ENCODE data around the gene CAMTA2. TPM values are rescaled to one million over a fixed set of nuclear protein-coding genes. Genes with fewer than 3 reads are reported as not detected.

CAMTA2 gene
- total and polyA plus RNA-seq, 9 of the 15 experiments (the other 6 are each of a cell fraction or from before 2014, with no cell fraction given): 0.24 to 25.1 (median 6.3) TPM

DNA sequence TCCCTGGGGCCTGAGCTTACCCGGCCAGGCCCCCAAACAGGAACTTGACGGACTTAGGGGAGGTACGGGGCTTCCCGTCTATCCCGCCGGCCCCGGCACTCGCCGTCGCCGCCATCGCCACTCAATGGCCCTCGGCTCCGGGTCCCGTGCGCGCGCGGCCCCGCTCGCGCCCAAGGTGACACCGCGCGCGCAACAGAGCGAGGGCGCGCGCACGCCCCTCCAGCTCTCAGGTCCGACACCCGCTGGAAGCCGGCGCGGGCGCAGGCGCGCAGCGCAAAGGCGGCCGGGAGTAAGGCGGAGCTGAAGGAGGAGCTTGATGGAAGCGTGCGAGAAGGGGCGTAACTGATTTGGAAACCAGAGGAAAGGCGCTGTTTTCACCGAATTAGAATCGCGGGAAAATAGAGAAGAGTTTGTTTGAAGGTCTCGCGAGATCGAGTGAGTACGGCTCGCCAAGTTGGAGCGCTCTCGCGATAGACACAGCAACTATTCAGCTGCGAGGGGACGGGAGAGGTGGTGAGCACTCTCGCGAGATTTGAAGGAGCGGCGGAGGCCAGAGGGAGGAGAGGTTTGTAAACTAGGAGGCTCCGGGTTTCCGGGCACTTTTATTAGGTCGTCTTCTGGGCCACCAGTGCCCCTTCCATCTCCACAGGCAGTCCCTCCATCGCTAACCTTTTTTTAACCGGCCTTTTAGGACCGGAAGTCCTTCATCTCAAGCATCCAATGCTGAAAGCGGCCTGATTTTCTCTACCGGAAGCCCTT is 47.5 kb downstream of the CAMTA2 start, which contains the start of the genes RNF167 and SLC25A11 (continued):
- TF ChIP-seq ETV6 (IDR thresholded peaks at IDR 0.05; ENCODE audit: borderline replicate concordance in 1 of 2, low read depth in 2 of 2, low read length in 1 of 2) (no peak), ETV6 (CRISPR knock-in tag; IDR thresholded peaks at IDR 0.05; ENCODE audit: borderline replicate concordance) (no peak), TARDBP (IDR thresholded peaks at IDR 0.05) (0 out of 2 replicates have a peak, but pooled peaks have one; percentile 19), TCFL5 (CRISPR knock-in tag; conservative IDR thresholded peaks at IDR 0.05) (no peak), BDP1 (IDR thresholded peaks at IDR 0.05; ENCODE audit: insufficient read depth, insufficient read length) (no peak), CCNT2 (IDR thresholded peaks at IDR 0.05; ENCODE audit: borderline replicate concordance, extremely low read depth, insufficient read length, low read depth, low read length) (peak; percentile 71), ZNF165 (CRISPR knock-in tag; IDR thresholded peaks at IDR 0.05; ENCODE audit: borderline replicate concordance) (no peak), STAT5A (IDR thresholded peaks at IDR 0.05; ENCODE audit: borderline replicate concordance, low read length) (no peak), PHF20 (IDR thresholded peaks at IDR 0.05; ENCODE audit: partially characterized antibody) (peak; percentile 40), ZNF143 (CRISPR knock-in tag; IDR thresholded peaks at IDR 0.05) (peak; percentile 65; the same call in 1 of the 2 replicates), GABPB1 (CRISPR knock-in tag; IDR thresholded peaks at IDR 0.05) (no peak; the same call in 1 of the 2 replicates), ZNF444 (CRISPR knock-in tag; IDR thresholded peaks at IDR 0.05) (no peak), ZNF57 (CRISPR knock-in tag; IDR thresholded peaks at IDR 0.05) (no peak), NONO (IDR thresholded peaks at IDR 0.05; ENCODE audit: low read depth in 2 of 2, low read length in 1 of 2) (peak in 1 of 2 experiments; percentile 51; a peak in 1 of 4 replicates), ARHGAP35 (IDR thresholded peaks at IDR 0.05; ENCODE audit: partially characterized antibody) (peak; percentile 98), MYC (IDR thresholded peaks at IDR 0.05; ENCODE audit: low read depth, low read length) (peak; percentile 75), MYC (CRISPR knock-in tag; IDR thresholded peaks at IDR 0.05; ENCODE audit: borderline replicate concordance, low read depth) (no peak)
- TF ChIP-seq, protein P1, sequence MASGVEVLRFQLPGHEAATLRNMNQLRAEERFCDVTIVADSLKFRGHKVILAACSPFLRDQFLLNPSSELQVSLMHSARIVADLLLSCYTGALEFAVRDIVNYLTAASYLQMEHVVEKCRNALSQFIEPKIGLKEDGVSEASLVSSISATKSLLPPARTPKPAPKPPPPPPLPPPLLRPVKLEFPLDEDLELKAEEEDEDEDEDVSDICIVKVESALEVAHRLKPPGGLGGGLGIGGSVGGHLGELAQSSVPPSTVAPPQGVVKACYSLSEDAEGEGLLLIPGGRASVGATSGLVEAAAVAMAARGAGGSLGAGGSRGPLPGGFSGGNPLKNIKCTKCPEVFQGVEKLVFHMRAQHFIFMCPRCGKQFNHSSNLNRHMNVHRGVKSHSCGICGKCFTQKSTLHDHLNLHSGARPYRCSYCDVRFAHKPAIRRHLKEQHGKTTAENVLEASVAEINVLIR (CRISPR knock-in tag; IDR thresholded peaks at IDR 0.05): no peak
- TF ChIP-seq, protein P2, sequence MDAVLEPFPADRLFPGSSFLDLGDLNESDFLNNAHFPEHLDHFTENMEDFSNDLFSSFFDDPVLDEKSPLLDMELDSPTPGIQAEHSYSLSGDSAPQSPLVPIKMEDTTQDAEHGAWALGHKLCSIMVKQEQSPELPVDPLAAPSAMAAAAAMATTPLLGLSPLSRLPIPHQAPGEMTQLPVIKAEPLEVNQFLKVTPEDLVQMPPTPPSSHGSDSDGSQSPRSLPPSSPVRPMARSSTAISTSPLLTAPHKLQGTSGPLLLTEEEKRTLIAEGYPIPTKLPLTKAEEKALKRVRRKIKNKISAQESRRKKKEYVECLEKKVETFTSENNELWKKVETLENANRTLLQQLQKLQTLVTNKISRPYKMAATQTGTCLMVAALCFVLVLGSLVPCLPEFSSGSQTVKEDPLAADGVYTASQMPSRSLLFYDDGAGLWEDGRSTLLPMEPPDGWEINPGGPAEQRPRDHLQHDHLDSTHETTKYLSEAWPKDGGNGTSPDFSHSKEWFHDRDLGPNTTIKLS (IDR thresholded peaks at IDR 0.05; ENCODE audit: borderline replicate concordance, low read depth): peak; percentile 98
- TF ChIP-seq, protein P3, sequence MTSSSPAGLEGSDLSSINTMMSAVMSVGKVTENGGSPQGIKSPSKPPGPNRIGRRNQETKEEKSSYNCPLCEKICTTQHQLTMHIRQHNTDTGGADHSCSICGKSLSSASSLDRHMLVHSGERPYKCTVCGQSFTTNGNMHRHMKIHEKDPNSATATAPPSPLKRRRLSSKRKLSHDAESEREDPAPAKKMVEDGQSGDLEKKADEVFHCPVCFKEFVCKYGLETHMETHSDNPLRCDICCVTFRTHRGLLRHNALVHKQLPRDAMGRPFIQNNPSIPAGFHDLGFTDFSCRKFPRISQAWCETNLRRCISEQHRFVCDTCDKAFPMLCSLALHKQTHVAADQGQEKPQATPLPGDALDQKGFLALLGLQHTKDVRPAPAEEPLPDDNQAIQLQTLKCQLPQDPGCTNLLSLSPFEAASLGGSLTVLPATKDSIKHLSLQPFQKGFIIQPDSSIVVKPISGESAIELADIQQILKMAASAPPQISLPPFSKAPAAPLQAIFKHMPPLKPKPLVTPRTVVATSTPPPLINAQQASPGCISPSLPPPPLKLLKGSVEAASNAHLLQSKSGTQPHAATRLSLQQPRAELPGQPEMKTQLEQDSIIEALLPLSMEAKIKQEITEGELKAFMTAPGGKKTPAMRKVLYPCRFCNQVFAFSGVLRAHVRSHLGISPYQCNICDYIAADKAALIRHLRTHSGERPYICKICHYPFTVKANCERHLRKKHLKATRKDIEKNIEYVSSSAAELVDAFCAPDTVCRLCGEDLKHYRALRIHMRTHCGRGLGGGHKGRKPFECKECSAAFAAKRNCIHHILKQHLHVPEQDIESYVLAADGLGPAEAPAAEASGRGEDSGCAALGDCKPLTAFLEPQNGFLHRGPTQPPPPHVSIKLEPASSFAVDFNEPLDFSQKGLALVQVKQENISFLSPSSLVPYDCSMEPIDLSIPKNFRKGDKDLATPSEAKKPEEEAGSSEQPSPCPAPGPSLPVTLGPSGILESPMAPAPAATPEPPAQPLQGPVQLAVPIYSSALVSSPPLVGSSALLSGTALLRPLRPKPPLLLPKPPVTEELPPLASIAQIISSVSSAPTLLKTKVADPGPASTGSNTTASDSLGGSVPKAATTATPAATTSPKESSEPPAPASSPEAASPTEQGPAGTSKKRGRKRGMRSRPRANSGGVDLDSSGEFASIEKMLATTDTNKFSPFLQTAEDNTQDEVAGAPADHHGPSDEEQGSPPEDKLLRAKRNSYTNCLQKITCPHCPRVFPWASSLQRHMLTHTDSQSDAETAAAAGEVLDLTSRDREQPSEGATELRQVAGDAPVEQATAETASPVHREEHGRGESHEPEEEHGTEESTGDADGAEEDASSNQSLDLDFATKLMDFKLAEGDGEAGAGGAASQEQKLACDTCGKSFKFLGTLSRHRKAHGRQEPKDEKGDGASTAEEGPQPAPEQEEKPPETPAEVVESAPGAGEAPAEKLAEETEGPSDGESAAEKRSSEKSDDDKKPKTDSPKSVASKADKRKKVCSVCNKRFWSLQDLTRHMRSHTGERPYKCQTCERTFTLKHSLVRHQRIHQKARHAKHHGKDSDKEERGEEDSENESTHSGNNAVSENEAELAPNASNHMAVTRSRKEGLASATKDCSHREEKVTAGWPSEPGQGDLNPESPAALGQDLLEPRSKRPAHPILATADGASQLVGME (CRISPR knock-in tag; IDR thresholded peaks at IDR 0.05): 0 out of 2 replicates have a peak, but pooled peaks have one; percentile 20
